Measurements from ENCODE around the gene SLC13A1.

DNA sequence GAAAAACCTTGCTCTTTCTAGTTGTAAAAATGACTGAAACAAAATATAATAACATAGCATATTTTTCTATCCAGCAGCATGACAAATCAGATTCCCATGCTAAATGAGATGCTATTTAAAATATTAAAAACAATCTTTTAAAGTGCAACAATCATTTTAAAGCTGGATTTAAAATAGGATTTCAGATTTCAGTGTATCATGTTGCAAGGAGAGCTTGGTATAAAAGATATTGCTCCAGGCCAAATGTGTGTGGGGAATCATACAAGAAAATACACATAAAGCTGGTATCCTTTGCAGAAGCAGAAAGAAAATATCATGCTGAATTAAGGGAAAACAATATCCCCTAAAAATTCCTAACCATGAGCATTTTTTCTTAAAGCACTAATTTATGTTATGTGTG lies 42.2 kb downstream of the SLC13A1 start:
- TF ChIP-seq, protein P1, sequence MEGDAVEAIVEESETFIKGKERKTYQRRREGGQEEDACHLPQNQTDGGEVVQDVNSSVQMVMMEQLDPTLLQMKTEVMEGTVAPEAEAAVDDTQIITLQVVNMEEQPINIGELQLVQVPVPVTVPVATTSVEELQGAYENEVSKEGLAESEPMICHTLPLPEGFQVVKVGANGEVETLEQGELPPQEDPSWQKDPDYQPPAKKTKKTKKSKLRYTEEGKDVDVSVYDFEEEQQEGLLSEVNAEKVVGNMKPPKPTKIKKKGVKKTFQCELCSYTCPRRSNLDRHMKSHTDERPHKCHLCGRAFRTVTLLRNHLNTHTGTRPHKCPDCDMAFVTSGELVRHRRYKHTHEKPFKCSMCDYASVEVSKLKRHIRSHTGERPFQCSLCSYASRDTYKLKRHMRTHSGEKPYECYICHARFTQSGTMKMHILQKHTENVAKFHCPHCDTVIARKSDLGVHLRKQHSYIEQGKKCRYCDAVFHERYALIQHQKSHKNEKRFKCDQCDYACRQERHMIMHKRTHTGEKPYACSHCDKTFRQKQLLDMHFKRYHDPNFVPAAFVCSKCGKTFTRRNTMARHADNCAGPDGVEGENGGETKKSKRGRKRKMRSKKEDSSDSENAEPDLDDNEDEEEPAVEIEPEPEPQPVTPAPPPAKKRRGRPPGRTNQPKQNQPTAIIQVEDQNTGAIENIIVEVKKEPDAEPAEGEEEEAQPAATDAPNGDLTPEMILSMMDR (IDR thresholded peaks at IDR 0.05) = no peak
- TF ChIP-seq POLR2A (IDR thresholded peaks at IDR 0.05) = no peak

Measured in Peyer's patch (tissue), 4 donors.